ENCODE results near the gene GK. TPM values are rescaled to one million over a fixed set of nuclear protein-coding genes. Genes with fewer than 3 reads are reported as not detected.
A peak's percentile ranks its signal among the peaks of the same experiment; 100 is the strongest.

Gene GK
- total and polyA plus RNA-seq, 8 donors: 0.58 to 13.2 (median 5.8) TPM; not detected in 1

DNA sequence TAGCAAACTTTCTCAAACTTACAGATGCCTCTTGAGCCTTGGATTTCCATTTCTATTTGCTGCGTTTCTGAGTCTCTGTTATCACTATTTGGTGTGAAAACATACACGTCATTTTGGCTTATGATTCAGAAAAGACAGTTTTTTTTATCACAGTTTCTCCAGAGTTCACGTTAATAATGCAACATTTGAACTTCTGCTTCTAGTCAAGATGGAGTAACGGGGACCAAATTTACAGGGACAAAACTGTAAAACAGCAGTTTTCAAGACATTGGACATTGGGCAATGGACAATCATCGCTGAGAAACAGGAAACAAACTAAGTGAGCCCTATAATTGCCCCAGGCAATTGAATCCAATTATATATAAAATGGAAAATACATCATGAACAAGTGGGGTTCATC is 39.5 kb upstream of the GK start:
- no peak overlapping the region for H3K27ac ChIP-seq
- no peak for TF ChIP-seq POLR2AphosphoS5 (IDR thresholded peaks at IDR 0.05)
- TF ChIP-seq EP300 (IDR thresholded peaks at IDR 0.05): no peak
- no peak for TF ChIP-seq CTCF (IDR thresholded peaks at IDR 0.05)
- TF ChIP-seq POLR2A (IDR thresholded peaks at IDR 0.05): no peak
- WGBS, 5 donors: 36 to 59% (median 41%) methylated on average over 5 of the region's 5 CpGs

DNA sequence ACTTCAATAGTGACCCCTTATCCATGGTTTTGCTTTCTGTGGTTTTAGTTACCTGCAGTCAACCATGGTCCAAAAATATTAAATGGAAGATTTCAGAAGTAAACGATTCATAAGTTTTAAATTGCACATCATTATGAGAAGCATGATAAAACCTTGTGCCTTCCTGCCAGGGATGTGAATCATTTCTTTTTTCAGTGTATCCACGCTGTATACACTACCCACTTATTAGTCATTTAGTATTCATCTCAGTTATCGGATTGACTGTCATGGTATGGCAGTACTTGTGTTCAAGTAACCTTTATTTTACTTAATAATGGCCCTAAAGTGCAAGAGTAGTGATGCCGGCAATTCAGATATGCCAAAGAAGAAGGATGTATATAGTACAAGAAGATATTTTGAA is 38.0 kb upstream of the GK start:
- TF ChIP-seq CTCF (IDR thresholded peaks at IDR 0.05) (no peak), EP300 (IDR thresholded peaks at IDR 0.05) (no peak), POLR2A (IDR thresholded peaks at IDR 0.05) (no peak), POLR2AphosphoS5 (IDR thresholded peaks at IDR 0.05) (no peak)
- no peaks in the 10 kb centered on the region for H3K36me3 ChIP-seq
- H3K4me1 ChIP-seq: no peaks in the 10 kb centered on the region
- DNase-seq: no peak
- no peaks in the 10 kb centered on the region for H3K27me3 ChIP-seq
- H3K9me3 ChIP-seq: no peaks in the 10 kb centered on the region
- no peak overlapping the region for H3K4me3 ChIP-seq
- WGBS, 5 donors: 51 to 86% (median 73%) methylated on average over 4 of the region's 4 CpGs
- intact Hi-C loops (cut with DNase I; ENCODE audit: low total_unique reads): no loop called here
- H3K27ac ChIP-seq: no peak overlapping the region

More for the DNA sequence above, 39.5 kb upstream of the GK start:
- no peaks in the 10 kb centered on the region for H3K36me3 ChIP-seq
- intact Hi-C loops (cut with DNase I; ENCODE audit: low total_unique reads): no loop called here
- no peaks in the 10 kb centered on the region for H3K4me1 ChIP-seq
- no peak for DNase-seq
- no peaks in the 10 kb centered on the region for H3K27me3 ChIP-seq
- no peaks in the 10 kb centered on the region for H3K9me3 ChIP-seq
- no peak overlapping the region for H3K4me3 ChIP-seq

GRCh38 chrX:30618160-30618765 is 35.0 kb upstream of the GK start:
- TF ChIP-seq CTCF (IDR thresholded peaks at IDR 0.05) (peak in 1 of 7 experiments; percentile 17), POLR2AphosphoS5 (IDR thresholded peaks at IDR 0.05) (no peak)
- H3K36me3 ChIP-seq: no peaks in the 10 kb centered on the region
- no peak overlapping the region for H3K4me3 ChIP-seq
- no peaks in the 10 kb centered on the region for H3K4me1 ChIP-seq
- intact Hi-C loops (cut with DNase I; ENCODE audit: low total_unique reads): no loop called here
- whole genome bisulfite sequencing, 5 donors: 48 to 82% (median 61%) methylated on average over 4 to 7 of the region's 7 CpGs
- no peaks in the 10 kb centered on the region for H3K27me3 ChIP-seq
- DNase-seq: peak in 1 of 2 donors; percentile 5
- peaks cover 0 to 11% (median 8%) of the 10 kb centered on the region in 4 donors for H3K9me3 ChIP-seq
- no peak overlapping the region for H3K27ac ChIP-seq

GRCh38 chrX:30620125-30620524 is 33.1 kb upstream of the GK start:
- no peaks in the 10 kb centered on the region for H3K36me3 ChIP-seq
- intact Hi-C loops (cut with DNase I; ENCODE audit: low total_unique reads): no loop called here
- peaks cover 0 to 11% (median 8%) of the 10 kb centered on the region in 4 donors for H3K9me3 ChIP-seq
- no peaks in the 10 kb centered on the region for H3K4me1 ChIP-seq
- H3K27ac ChIP-seq: no peak overlapping the region
- no peak for TF ChIP-seq EP300 (IDR thresholded peaks at IDR 0.05)
- no peak for TF ChIP-seq POLR2A (IDR thresholded peaks at IDR 0.05)
- no peak for TF ChIP-seq POLR2AphosphoS5 (IDR thresholded peaks at IDR 0.05)
- no peak for TF ChIP-seq CTCF (IDR thresholded peaks at IDR 0.05)
- WGBS, 5 donors: 87 to 100% (median 98%) methylated on average over 3 of the region's 3 CpGs
- DNase-seq: no peak
- H3K27me3 ChIP-seq: no peaks in the 10 kb centered on the region
- no peak overlapping the region for H3K4me3 ChIP-seq
